ENCODE data around the gene UNC93A. TPM values are rescaled to one million over a fixed set of nuclear protein-coding genes. Genes with fewer than 3 reads are reported as not detected.
"Not testable (repeated sequence)": the region's sequence is repeated elsewhere in the genome, so short reads cannot be mapped to it uniquely, and the experiment has no call there.

UNC93A gene
- total RNA-seq, 1 donor = not detected

DNA sequence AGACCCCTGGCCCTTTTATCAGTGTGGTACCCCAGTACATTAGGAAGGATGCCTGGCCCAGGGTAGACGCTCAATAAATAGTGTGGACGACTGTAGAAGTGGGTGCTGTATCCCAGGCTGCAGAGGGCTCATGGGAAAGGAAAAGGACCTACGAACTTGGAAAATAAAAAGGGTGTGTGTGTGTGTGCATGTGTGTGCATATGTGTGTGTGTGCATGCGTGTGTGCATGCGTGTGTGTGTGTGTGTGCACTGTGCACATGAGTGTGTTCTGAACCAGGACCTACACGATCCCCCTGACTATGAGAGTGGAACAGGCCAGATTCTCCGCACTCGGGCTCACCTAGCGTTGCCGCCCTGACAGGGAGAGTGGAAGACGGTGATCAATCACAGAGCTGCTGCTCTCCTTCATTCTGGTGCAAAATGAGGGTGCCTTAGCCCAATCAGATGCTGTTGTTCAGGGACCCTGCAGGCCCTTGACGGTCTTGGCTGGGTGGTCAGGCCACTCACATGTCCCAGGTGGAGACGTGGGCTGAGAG is 3.5 kb upstream of the UNC93A start:
- H3K79me2 ChIP-seq (ENCODE audit: insufficient read depth, low read length) = no peaks in the 10 kb centered on the region
- no peaks in the 10 kb centered on the region for H3K27me3 ChIP-seq (ENCODE audit: insufficient read depth, low read length)

DNA sequence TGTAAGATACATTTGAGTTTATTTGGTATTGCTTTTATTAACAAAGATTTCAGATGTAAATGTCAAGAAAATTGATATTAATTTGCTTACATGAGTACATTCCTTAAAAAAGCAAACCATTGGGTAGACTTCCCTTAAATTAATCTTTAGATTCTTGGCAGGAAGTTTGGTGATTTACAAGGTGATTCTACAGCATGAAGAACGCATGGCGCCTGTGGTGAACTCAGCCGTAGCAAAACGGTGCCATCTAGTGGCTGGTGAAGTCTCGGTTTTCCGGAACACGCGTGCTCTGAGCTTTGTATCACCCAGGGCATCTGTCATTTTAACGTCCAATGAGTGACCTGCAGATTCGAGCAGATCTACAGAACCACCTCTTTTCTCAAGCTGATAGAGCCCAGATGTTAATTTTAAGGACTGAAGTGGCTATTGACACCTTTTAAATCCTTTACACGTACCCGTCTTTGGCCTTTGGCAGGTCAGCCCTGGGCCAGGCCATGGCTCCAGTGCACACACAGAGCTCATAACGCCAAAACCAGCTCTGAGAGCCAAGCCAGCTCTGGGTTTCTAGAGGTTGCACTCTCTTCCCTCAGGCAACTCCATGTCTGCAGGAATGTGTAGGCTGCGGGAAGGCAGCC is 2.4 kb upstream of the UNC93A start:
- H3K9me3 ChIP-seq (ENCODE audit: low read depth, low read length); H3K27ac ChIP-seq (ENCODE audit: low read depth, low read length); H3K27me3 ChIP-seq (ENCODE audit: insufficient read depth, low read length); H3K36me3 ChIP-seq (ENCODE audit: insufficient read depth, low read length); H3K79me2 ChIP-seq (ENCODE audit: insufficient read depth, low read length); H3K4me3 ChIP-seq (ENCODE audit: insufficient read depth, low read length); DNase-seq (ENCODE audit: insufficient read length, low spot score, missing footprints); H3K4me1 ChIP-seq (ENCODE audit: insufficient read depth, low read length); H4K20me1 ChIP-seq (ENCODE audit: insufficient read depth, low read length); H3K4me2 ChIP-seq (ENCODE audit: insufficient read depth, low read length): not testable (repeated sequence)
- TF ChIP-seq, protein P1, sequence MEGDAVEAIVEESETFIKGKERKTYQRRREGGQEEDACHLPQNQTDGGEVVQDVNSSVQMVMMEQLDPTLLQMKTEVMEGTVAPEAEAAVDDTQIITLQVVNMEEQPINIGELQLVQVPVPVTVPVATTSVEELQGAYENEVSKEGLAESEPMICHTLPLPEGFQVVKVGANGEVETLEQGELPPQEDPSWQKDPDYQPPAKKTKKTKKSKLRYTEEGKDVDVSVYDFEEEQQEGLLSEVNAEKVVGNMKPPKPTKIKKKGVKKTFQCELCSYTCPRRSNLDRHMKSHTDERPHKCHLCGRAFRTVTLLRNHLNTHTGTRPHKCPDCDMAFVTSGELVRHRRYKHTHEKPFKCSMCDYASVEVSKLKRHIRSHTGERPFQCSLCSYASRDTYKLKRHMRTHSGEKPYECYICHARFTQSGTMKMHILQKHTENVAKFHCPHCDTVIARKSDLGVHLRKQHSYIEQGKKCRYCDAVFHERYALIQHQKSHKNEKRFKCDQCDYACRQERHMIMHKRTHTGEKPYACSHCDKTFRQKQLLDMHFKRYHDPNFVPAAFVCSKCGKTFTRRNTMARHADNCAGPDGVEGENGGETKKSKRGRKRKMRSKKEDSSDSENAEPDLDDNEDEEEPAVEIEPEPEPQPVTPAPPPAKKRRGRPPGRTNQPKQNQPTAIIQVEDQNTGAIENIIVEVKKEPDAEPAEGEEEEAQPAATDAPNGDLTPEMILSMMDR (IDR thresholded peaks at IDR 0.05; ENCODE audit: extremely low read depth, low read depth, low read length) = peak; percentile 48
- H2AFZ ChIP-seq (ENCODE audit: low read length) = peak overlapping the region; percentile 37

More for the DNA sequence above, 3.5 kb upstream of the UNC93A start:
- Histone ChIP-seq H3K36me3 (ENCODE audit: insufficient read depth, low read length) (no peaks in the 10 kb centered on the region), H2AFZ (ENCODE audit: low read length) (no peak overlapping the region), H3K4me3 (ENCODE audit: insufficient read depth, low read length) (no peak overlapping the region), H3K4me2 (ENCODE audit: insufficient read depth, low read length) (no peak overlapping the region), H3K4me1 (ENCODE audit: insufficient read depth, low read length) (no peaks in the 10 kb centered on the region), H4K20me1 (ENCODE audit: insufficient read depth, low read length) (no peaks in the 10 kb centered on the region), H3K27ac (ENCODE audit: low read depth, low read length) (no peak overlapping the region), H3K9me3 (ENCODE audit: low read depth, low read length) (no peaks in the 10 kb centered on the region)
- no peak for DNase-seq (ENCODE audit: insufficient read length, low spot score, missing footprints)
- TF ChIP-seq, protein P1 (IDR thresholded peaks at IDR 0.05; ENCODE audit: extremely low read depth, low read depth, low read length) = no peak

DNA sequence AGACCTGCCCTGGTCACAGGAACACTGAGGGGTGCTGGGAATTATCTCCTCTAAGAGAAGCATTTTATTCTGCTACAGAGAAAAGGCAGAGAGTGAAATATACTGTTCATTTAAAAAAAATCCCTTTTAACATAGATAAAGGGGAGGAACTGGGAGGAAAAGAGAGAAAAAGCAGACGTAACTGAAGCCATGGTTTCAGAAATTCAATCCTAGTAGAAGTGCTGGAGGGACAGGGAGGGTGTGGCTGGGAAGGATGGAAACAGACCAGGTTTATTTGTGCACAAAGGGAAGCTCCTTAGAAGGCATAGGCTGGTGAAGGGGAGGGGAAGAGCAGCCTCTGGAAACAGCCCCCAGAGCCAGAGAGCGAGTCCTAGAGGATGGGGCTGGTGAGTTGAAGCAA is 1.8 kb upstream of the UNC93A start:
- H3K9me3 ChIP-seq (ENCODE audit: low read depth, low read length); H3K79me2 ChIP-seq (ENCODE audit: insufficient read depth, low read length); H3K4me1 ChIP-seq (ENCODE audit: insufficient read depth, low read length); H3K36me3 ChIP-seq (ENCODE audit: insufficient read depth, low read length); H2AFZ ChIP-seq (ENCODE audit: low read length); H3K4me2 ChIP-seq (ENCODE audit: insufficient read depth, low read length); H3K4me3 ChIP-seq (ENCODE audit: insufficient read depth, low read length); H4K20me1 ChIP-seq (ENCODE audit: insufficient read depth, low read length); DNase-seq (ENCODE audit: insufficient read length, low spot score, missing footprints); H3K27me3 ChIP-seq (ENCODE audit: insufficient read depth, low read length); H3K27ac ChIP-seq (ENCODE audit: low read depth, low read length): not testable (repeated sequence)

DNA sequence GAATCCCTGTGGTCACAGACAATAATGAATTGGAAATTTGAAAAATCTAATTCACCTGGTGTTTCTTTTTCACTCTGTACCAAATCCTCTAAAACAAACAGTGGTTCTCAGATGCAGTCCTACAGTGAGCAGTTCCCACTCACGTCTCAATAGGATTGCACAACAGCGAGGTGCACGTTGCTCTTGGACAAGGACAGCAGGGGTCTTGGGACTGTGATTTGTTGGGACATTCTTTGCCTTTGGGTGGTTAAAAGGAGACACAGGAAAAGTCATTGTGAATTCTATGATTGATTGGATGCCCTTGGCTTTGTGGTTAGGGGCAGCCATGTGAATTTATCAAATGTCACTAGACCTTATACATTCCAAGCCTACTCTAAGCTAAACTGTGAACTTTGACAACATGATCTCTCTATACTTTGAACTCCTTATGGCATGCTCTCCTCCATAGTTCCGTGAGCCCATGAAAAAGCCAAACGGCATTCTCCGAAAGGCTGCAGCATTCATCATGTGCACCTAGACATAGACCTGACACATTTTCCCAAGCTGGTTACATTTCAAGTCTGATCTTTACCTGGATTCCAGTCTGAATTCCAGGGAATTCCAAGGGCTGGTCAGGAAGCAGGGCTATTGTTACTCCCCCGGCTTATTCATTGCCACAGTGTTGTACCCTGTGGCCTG is 647 bp downstream of the UNC93A start:
- H3K36me3 ChIP-seq (ENCODE audit: insufficient read depth, low read length) = no peaks in the 10 kb centered on the region
- no peaks in the 10 kb centered on the region for H4K20me1 ChIP-seq (ENCODE audit: insufficient read depth, low read length)
- TF ChIP-seq, protein P1 (IDR thresholded peaks at IDR 0.05; ENCODE audit: extremely low read depth, low read depth, low read length) = no peak
- no peak overlapping the region for H3K4me3 ChIP-seq (ENCODE audit: insufficient read depth, low read length)
- no peak for DNase-seq (ENCODE audit: insufficient read length, low spot score, missing footprints)
- no peak overlapping the region for H3K27ac ChIP-seq (ENCODE audit: low read depth, low read length)
- H3K27me3 ChIP-seq (ENCODE audit: insufficient read depth, low read length) = no peaks in the 10 kb centered on the region
- no peaks in the 10 kb centered on the region for H3K4me1 ChIP-seq (ENCODE audit: insufficient read depth, low read length)
- H3K4me2 ChIP-seq (ENCODE audit: insufficient read depth, low read length) = no peak overlapping the region
- no peaks in the 10 kb centered on the region for H3K9me3 ChIP-seq (ENCODE audit: low read depth, low read length)
- no peaks in the 10 kb centered on the region for H3K79me2 ChIP-seq (ENCODE audit: insufficient read depth, low read length)
- H2AFZ ChIP-seq (ENCODE audit: low read length) = no peak overlapping the region
